Measurements from ENCODE around the gene L3MBTL4.
"Not testable (repeated sequence)": the region's sequence is repeated elsewhere in the genome, so short reads cannot be mapped to it uniquely, and the experiment has no call there.

Gene L3MBTL4

DNA sequence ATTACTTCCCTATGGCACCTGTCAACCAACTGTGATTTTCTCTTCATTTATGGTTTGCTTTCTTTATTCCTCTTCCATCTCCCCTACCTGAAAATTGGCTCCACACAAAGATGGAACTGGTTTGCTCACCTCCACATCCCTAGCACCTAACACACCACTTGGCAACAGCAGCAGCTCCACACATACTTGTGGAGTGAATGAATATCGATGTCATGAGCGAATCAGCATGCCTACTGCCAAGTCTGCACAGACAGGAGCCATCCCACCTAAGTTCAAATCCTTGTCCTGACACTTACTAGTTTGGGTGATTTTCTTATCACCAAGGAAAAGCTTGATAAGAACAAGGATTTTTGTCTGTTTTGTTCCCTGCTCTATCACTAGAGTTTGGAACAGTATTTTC, 328.0 kb downstream of the L3MBTL4 start:
- no peak for DNase-seq

DNA sequence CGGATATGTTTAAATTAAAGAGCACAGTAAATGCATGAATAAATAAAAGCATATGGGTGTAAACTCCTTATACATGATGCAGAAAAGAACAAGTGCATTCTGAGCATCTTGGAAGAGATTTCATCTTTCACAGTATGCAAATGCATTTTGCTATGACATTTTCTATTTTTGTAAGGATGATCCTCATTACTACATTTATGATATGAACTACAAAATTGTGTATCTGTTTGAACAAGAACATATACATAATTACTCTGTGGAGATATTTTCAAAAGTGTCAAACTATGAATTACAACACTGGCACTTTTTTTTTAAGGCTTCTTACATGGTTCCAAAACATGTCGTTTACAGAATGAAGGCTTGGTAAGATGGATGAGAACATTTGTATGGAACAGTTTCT, 335.3 kb downstream of the L3MBTL4 start:
- no peak for DNase-seq

DNA sequence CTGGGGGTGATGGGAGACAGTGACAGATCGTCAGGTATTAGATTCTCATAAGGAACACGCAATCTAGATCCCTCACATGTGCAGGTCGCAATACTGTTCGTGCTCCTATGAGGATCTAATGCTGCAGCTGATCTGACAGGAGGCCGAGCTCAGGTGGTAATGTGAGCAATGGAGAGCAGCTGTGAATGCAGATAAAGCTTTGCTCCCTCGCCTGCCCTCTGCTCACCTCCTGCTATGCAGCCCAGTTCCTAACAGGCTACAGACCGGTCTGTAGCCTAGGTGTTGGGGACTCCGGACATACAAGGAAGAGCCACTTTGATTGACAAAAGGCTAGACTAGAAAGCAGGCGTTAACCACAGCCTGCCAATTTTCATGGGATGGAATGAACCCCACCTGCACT, 335.8 kb downstream of the L3MBTL4 start:
- no peak for DNase-seq

DNA sequence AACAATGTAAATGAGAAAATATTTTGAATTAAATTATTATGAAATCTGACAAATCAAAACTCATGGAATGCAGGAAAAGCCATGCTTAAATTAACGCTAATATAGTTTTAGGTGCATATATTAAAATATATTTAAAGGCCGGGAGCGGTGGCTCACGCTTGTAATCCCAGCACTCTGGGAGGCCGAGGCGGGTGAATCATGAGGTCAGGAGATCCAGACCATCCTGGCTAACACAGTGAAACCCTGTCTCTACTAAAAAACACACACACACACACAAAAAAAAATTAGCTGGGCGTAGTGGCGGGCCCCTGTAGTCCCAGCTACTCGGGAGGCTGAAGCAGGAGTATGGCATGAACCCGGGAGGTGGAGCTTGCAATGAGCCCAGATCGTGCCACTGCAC, 342.3 kb downstream of the L3MBTL4 start:
- not testable (repeated sequence) for DNase-seq

DNA sequence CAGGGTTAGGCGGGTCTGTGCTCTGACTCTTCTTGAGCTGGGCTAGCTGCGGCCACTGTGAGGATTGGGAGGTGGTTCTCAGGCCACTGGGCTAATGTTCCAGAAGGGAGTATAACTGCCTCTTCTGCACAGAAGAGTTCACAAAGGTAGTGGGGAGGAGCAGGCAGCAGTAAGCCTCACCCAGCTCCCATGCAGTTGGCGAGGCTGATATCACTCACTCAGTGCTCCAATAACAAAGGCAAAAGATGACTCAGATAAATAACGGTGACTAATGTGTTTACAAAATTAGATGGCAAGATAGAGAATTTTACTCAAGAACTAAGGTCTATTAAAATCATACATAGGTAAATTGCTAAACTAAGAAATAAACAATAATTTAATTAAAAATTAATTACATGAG, 345.2 kb downstream of the L3MBTL4 start:
- no peak for DNase-seq

DNA sequence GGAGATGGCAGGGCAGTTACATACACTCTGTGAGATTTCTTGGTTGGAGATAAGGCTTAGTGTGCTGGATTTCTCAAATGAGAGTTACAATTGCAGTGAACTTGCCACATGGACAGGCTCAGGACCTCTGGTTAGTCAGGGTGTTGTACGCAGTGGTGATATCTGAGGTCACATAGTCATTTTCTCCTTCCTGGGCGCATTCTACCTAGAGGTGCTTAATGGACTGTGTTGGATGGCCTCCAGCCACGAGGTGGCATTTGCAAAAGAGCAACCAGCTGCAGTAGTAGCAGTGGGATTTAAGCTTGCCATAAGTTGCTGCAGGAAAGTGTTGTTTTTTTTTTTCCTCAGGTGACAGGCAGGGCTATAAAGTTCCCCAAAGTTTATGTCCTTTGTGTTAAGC, 345.6 kb downstream of the L3MBTL4 start:
- no peak for DNase-seq

DNA sequence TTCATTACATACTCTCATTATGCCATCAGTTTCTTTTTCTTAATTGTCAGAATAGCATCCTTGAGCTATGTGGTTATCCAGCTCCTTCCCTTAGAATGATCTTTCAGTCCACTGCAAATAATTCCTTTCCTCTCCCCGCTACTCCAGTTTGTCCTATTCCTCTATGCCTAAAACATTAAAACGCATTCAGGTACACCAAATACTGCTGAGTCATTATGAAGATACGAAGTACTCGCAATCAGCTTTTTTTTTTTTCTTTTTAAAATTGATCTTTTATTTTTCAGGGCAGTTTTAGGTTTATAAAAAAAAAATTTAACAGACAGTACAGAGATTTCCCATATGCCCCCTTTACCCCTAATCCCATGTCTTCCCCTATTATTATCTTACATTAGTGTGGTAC, 354.6 kb downstream of the L3MBTL4 start:
- DNase-seq, result no peak

DNA sequence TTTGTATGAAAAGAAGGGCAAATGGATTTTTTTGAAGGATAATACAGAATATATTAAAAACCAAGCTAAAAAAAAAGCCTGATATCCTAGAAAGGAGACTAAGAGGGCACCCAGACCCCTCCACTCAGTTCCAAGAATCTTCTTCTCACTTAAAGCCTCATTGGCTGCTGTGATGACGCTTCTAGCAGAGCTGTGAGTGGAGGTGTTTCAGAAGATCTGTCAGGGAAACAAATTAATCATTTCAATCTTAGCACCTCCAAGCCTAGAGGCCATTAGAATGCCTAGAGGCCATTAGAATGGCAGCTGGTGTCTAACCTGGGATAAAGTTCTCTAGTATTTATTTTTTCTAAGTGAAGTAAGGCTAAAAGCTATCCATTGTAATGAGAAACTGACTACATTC, 355.2 kb downstream of the L3MBTL4 start:
- no peak for DNase-seq

DNA sequence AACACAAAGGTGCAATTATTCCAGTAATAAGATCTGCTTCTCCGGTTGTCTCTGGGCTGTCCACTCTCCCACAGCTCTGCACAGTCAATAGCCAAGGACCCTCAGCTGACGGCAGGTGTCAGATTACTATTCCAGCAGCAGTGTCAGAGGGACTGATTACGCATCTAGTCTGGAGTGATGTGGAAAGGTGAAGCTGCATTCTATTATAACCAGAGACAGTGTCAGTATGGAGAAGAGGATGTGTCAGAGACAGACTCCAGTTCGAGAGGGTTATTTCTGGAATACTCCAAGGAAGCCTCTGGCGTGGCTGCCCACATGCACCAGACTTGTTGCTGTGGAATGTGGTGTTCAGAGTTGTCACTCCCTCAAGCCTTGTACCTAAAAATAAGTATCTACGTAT, 355.8 kb downstream of the L3MBTL4 start:
- DNase-seq, result no peak

DNA sequence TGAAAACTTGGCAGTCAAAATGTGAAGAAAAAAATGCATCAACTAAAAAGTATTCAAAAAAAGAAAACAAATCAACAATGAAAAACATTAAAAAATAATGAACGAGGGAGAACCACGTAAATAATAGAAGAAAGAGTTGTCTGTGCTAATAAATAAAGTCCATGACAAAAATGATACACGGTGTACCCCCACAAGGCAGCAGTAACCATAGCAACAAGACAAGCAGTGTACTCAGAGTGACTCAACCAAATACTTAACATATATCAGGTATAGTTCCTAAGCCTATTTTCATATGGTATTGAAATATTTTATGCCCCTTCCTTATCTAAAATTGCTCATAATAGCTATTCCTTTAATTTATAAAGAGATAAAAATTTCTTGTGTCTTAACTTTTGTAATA, 357.1 kb downstream of the L3MBTL4 start:
- peak; percentile 29 for DNase-seq

DNA sequence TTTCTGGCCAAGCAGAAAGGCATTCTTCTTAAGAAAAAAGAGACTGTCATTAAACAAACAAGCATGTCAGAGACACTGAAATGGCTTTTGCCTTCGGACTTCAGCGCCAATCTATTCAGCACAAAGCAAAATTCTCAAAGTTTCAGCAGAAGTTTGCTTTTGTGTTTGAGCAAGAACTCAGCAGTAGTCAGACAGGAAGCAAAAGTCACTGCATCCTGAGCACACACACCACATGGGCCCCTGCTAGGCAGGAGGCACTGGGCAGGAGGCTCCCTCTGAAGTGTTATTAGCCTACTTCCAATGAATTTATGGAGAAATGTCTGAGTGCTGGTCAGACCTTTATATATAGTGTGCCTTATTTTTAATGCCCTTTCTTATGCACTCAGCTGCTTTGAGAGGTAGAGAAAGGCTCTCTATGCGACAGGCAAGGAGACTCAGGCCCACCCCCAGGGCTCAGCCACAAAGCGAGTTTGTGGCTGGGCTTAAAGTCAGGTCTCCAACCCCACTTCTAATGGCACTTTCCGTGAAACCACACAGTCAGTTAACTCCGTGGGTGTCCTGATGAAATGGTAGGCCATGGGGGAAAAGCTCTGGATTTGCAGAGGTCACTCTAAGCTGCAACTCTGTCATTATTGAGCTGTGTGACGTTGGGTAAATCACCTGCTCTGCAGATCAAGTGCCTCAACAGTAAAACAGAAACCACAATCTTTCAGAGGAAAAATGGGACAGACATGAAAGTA, 358.4 kb downstream of the L3MBTL4 start:
- peak; percentile 22 for DNase-seq

DNA sequence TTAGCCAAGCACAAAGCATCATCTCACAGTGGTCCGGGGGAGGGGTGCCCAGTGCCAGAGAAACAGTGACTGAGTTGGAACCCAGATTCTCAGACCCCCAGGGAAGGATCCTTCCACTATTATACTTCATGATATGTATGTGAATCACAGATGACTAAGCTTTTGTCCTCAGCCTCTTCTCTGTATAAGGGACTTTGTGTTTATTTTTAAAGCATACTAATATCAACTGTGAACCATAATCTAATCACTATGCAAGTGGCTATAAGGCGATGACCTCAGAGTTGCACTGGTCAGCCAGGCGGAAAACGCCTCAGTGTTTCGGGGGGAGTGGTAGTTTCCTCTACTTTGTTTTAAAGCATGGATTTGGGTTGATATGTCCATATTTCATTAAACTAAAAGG, 359.0 kb downstream of the L3MBTL4 start:
- peak; percentile 41 for DNase-seq

DNA sequence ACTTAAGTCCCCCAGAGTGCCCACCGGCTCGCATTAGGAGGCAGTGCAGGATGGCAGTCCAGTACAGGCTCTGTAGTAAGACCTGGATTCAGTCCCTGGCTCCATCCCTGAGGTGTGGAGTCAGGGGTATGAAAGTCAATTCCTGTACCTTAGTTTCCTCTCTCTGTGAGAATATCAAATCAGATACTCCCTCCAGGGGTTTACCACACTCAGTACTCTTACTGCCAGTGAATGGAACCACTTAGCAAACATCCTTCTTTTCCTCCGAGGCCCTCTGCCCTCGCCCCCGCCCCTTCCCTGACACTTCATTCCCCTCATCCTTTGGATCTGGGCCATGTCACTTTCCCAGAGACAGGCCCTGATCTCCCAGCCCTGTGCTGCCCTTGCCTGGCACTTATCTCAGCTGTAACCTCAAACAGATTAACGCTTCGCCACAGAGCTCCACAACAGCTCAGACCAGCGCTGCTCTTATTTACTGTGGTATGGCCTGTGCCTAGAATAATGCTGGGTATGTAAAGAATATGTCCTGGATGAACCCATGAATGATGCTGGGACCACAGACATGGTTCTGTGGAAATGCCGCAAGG, 360.4 kb downstream of the L3MBTL4 start:
- no peak for DNase-seq

DNA sequence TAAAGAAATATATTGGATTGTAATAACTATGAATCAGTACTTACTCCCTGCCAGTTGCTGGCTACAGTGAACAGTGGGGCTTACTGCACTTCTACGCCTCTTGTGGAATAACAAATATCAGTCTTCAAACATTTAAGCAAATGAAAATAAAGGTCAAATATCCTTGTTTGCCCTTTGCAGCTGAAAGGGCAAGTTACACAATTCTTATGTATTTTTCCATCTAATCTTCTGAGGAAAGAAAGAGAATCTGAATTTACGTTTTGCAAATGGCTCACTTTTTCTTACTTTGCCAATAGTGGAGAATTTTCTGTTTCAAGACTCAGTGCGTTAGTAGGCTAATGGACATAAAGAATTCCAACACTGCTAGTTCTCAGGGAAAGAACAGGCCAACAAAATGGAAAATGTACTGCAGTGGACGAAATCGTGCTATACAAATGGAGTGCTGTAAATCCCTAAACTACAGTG, 362.2 kb downstream of the L3MBTL4 start:
- no peak for DNase-seq

DNA sequence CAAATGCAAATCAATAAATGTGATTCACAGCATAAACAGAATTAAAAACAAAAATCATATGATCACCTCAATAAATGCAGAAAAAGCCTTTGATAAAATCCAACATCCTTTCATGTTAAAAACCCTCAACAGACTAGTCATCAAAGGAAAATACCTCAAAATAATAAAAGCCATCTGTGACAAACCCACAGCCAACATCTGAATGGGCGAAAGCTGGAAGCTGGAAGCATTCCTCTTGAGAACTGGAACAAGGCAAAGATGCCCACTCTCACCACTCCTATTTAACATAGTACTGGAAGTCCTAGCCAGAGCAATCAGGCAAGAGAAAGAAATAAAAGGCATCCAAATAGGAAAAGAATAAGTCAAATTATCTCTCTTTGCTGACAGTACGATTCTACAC, 367.1 kb downstream of the L3MBTL4 start:
- DNase-seq, result not testable (repeated sequence)

DNA sequence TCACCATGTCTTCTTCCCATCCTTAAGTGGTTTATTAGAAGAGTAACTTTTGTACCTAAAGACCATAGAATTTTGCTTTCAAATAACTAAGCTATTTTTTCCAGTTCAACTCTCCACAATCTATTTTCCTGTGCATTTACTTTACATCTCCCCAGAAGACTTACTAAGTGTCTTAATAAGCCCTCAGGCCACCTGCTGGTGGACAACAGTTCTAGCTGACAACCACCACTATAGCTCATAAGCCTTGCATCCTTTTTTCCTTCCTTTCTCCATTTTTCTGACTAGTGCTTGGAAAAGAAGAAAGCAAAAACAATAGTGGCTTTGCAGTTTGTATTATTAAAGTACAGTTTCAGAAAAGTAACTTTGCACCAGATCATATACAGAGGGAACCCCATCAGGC, 369.9 kb downstream of the L3MBTL4 start:
- DNase-seq, result no peak

DNA sequence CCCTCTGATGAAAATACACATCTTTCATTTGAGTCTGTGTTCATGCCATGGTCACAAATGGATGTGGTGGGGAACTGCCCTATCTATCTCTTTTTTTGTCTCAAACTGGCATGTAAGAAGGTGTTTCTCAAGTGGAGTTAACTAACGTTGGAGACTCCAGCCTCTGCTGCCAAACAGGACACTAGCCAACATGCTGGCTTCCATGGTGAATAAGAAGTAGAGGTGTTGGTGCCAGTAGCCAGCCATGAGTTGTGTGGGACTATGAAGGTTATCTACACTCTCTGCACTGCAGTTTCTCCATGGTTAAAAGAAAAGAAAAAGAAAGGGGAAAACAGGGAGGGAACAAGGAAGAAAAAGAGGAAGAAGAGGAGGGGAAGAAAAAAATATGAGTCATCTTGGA, 370.4 kb downstream of the L3MBTL4 start:
- no peak for DNase-seq

DNA sequence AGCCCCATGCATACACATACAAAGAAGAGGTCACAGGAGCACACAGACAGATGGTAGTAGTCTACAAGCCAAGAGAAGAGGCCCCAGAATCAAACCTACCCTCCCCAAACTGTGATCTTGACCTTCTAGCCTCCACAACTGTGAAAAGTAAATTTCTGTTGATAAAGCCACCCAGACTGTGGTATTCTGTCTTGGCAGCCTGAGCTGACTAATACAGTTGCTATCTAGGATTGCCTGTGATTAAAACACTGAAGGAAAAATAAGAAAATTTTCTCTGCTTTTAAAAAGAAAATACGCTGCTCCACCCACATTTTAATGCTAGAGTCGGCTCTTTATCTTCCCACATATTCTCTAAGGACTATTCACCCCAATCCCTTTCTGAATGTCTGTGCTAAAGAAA, 375.7 kb downstream of the L3MBTL4 start:
- DNase-seq, result peak; percentile 36

DNA sequence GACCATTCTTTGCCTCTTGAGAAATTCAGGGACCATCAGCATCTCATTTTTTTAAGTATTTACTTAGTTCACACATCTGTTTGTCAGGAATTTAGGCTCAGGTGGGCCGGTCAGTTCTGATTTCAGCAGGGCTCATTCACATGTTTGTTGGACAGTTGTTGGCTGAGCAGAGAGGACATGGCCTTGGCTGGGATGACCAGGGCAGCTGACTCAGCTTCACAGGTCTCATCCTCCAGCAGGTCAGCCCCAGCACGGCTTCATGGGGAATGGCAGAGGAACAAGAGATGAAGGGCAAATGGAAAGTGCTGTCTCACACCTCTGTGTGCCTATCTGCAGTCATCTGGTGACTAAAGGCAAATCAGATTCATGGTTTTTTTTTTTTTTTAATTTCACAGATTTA, 383.3 kb downstream of the L3MBTL4 start:
- DNase-seq, result no peak

DNA sequence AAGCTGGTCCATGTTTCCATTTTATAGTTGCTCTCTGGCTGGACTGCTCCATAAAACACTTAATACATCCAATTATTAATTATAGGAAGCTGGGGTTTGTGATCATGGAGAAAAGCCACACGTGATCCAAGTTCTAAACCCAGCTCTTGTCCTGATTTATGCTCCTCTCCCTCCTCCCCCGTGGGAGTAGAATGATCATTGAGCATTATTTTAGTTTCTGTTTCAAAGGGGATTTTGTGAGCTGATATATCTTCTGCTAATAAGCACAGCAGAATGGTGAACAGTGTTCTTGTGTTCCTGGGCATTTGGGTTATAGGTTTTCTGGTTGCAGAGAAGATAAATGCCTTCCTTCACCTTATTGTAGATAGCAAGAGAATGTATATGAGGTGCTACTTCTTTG, 383.7 kb downstream of the L3MBTL4 start:
- DNase-seq, result no peak

DNA sequence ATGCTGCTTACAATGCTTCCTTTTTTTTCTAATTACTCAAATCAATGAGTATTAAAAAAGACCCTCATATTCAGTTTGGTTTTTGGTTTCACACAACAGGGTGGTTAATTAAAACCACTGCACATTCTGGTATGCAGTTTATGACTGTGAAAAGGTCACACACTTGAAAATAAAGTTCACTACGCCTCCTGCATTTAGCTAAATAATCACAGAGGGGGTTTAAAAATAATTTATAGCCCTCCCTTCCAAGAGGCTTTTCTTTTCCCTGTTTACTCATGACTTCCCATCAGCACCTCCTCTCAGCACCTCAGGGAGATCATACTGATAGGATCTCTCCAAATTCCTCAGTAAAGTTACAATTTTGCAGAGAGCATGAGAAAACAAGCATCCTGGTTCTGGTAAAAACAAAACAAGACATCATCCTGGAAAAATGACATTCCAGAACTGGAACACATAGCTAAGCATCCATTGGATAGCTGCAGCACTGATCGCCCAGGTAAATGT, 389.9 kb downstream of the L3MBTL4 start:
- DNase-seq, result no peak

DNA sequence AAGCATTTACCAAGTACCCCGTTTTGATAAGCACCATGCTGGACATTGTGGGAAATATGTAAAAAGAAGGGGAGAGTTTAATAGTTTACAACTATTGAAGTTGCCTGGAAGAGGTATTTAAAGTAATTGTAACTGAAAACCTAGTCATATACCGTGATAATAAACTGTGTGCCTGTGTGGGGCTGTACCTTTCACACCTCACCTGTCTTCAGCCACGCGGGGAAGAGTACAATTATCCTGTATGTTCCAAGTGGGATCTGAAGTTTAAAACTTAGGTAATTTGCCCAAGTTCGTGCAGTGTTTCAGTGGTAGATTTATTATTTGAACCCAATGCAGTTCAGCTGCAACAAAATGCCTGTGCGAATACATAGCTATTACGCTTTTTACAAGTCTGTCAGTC, 391.2 kb downstream of the L3MBTL4 start:
- DNase-seq, result no peak

DNA sequence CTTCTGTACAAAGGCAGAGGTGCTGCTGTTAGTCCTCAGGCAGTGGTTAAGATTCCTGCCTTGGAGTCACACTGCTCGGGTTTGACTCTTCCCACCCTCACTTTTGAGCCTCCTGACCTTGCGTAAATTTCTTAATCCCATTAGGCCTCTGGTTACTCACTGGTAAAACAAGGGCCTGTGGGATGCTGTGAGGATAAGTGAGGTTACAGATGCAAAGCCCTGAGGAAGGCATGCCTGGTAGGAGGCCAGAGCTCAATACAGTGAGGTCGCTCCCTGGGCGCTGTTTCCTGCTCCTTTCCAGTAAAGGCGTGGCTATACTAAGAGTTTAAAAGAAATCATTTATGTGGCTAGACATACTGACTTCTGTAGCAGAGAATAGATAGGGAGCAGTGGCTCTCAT, 391.9 kb downstream of the L3MBTL4 start:
- DNase-seq, result peak; percentile 80

DNA sequence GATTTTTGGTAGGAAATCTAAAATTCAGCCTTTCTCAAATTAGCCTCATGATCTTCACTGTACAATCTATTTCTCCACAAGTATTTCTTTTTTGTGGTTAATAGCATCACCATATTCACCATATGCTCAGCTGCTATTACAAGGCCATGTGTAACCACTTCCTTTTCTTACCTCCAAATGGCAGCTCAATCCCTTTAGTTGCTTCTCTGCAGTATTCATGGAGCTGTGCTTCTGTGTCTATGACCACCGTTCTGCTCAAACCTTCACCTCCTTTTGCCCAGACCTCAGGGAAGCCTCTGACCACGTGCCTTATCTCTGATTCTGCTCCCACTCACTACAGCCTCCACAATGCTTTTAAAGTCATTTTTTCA, 392.7 kb downstream of the L3MBTL4 start:
- peak; percentile 12 for DNase-seq
